Mucosa of stomach (tissue), 1 donor: Measurements from ENCODE around the gene ERVW-1.
"Not testable (repeated sequence)": the region's sequence is repeated elsewhere in the genome, so short reads cannot be mapped to it uniquely, and the experiment has no call there.

Source experiments
- H3K27me3 ChIP-seq: one replicate; pipeline ENCODE4 v1.7.0; 2013; ENCODE audit warnings: mild to moderate bottlenecking, low read length; ENCODE audit not compliant: control insufficient read depth, insufficient read depth
- H3K36me3 ChIP-seq: one replicate; pipeline ENCODE4 v1.7.0; 2013; ENCODE audit warnings: low read length; ENCODE audit not compliant: control insufficient read depth, insufficient read depth
- H3K4me1 ChIP-seq: one replicate; pipeline ENCODE4 v1.7.0; 2013; ENCODE audit warnings: mild to moderate bottlenecking, low read length; ENCODE audit not compliant: control insufficient read depth, insufficient read depth
- H3K4me3 ChIP-seq: one replicate; pipeline ENCODE4 v1.7.0; 2013; ENCODE audit warnings: low read length
- H3K9ac ChIP-seq: one replicate; pipeline ENCODE4 v1.7.0; 2013; ENCODE audit warnings: mild to moderate bottlenecking, low read length, moderate library complexity
- H3K9me3 ChIP-seq: one replicate; pipeline ENCODE4 v1.7.0; 2013; ENCODE audit warnings: mild to moderate bottlenecking, low read length, moderate library complexity; ENCODE audit not compliant: control insufficient read depth
- donor health status: Pancreatic carcinoma.

ERVW-1 gene

GRCh38 chr7:92487804-92488203 lies 10.1 kb upstream of the ERVW-1 start:
- Histone ChIP-seq H3K36me3 (no peaks in the 10 kb centered on the region), H3K4me3 (no peak overlapping the region), H3K9ac (no peak overlapping the region), H3K4me1 (no peaks in the 10 kb centered on the region), H3K9me3 (no peaks in the 10 kb centered on the region), H3K27me3 (no peaks in the 10 kb centered on the region)

- Histone ChIP-seq H3K9ac (no peak overlapping the region), H3K27me3 (no peaks in the 10 kb centered on the region), H3K36me3 (no peaks in the 10 kb centered on the region), H3K9me3 (no peaks in the 10 kb centered on the region), H3K4me3 (no peak overlapping the region), H3K4me1 (no peaks in the 10 kb centered on the region)
These were observed 8.2 kb upstream of the ERVW-1 start for GRCh38 chr7:92485974-92486373.

GRCh38 chr7:92485267-92485892 lies 7.6 kb upstream of the ERVW-1 start:
- Histone ChIP-seq H3K9me3 (no peaks in the 10 kb centered on the region), H3K4me3 (no peak overlapping the region), H3K27me3 (no peaks in the 10 kb centered on the region), H3K4me1 (no peaks in the 10 kb centered on the region), H3K9ac (no peak overlapping the region), H3K36me3 (no peaks in the 10 kb centered on the region)

- not testable (repeated sequence) for H3K27me3 ChIP-seq, H3K36me3 ChIP-seq, H3K4me3 ChIP-seq, H3K4me1 ChIP-seq, H3K9ac ChIP-seq, H3K9me3 ChIP-seq
These were observed 6.5 kb upstream of the ERVW-1 start for GRCh38 chr7:92484226-92484625.

GRCh38 chr7:92483624-92484023 lies 5.9 kb upstream of the ERVW-1 start:
- not testable (repeated sequence) for H3K9ac ChIP-seq, H3K27me3 ChIP-seq, H3K4me1 ChIP-seq, H3K4me3 ChIP-seq, H3K9me3 ChIP-seq, H3K36me3 ChIP-seq

- not testable (repeated sequence) for H3K27me3 ChIP-seq, H3K9ac ChIP-seq, H3K4me3 ChIP-seq, H3K9me3 ChIP-seq, H3K36me3 ChIP-seq, H3K4me1 ChIP-seq
These were observed 1.4 kb upstream of the ERVW-1 start for GRCh38 chr7:92479146-92479545.

GRCh38 chr7:92478711-92479110 lies 965 bp upstream of the ERVW-1 start:
- Histone ChIP-seq H3K9ac (no peak overlapping the region), H3K4me1 (no peaks in the 10 kb centered on the region), H3K4me3 (no peak overlapping the region), H3K9me3 (no peaks in the 10 kb centered on the region), H3K36me3 (no peaks in the 10 kb centered on the region), H3K27me3 (no peaks in the 10 kb centered on the region)

- Histone ChIP-seq H3K4me3 (no peak overlapping the region), H3K9me3 (no peaks in the 10 kb centered on the region), H3K9ac (no peak overlapping the region), H3K27me3 (no peaks in the 10 kb centered on the region), H3K36me3 (no peaks in the 10 kb centered on the region), H3K4me1 (no peaks in the 10 kb centered on the region)
These were observed 349 bp upstream of the ERVW-1 start for GRCh38 chr7:92478095-92478494.

GRCh38 chr7:92475851-92476590 lies 1.7 kb downstream of the ERVW-1 start:
- not testable (repeated sequence) for H3K9me3 ChIP-seq, H3K4me1 ChIP-seq, H3K4me3 ChIP-seq, H3K27me3 ChIP-seq, H3K9ac ChIP-seq, H3K36me3 ChIP-seq

GRCh38 chr7:92475261-92475770 lies 2.4 kb downstream of the ERVW-1 start:
- not testable (repeated sequence) for H3K4me1 ChIP-seq, H3K9ac ChIP-seq, H3K27me3 ChIP-seq, H3K4me3 ChIP-seq, H3K9me3 ChIP-seq, H3K36me3 ChIP-seq

- H3K4me3 ChIP-seq, H3K27me3 ChIP-seq, H3K9ac ChIP-seq, H3K36me3 ChIP-seq, H3K4me1 ChIP-seq, H3K9me3 ChIP-seq: not testable (repeated sequence)
These were observed 3.8 kb downstream of the ERVW-1 start for GRCh38 chr7:92473989-92474388.

GRCh38 chr7:92468589-92468988 lies 9.2 kb downstream of the ERVW-1 start:
- not testable (repeated sequence) for H3K4me1 ChIP-seq, H3K9me3 ChIP-seq, H3K4me3 ChIP-seq, H3K27me3 ChIP-seq, H3K36me3 ChIP-seq, H3K9ac ChIP-seq
